ENCODE measurements around the gene TBC1D1. TPM values are rescaled to one million over a fixed set of nuclear protein-coding genes. Genes with fewer than 3 reads are reported as not detected.
A peak's percentile ranks its signal among the peaks of the same experiment; 100 is the strongest.

TBC1D1 gene
- total RNA-seq, 1 donor from 2014 or later, result 92.7 TPM

DNA sequence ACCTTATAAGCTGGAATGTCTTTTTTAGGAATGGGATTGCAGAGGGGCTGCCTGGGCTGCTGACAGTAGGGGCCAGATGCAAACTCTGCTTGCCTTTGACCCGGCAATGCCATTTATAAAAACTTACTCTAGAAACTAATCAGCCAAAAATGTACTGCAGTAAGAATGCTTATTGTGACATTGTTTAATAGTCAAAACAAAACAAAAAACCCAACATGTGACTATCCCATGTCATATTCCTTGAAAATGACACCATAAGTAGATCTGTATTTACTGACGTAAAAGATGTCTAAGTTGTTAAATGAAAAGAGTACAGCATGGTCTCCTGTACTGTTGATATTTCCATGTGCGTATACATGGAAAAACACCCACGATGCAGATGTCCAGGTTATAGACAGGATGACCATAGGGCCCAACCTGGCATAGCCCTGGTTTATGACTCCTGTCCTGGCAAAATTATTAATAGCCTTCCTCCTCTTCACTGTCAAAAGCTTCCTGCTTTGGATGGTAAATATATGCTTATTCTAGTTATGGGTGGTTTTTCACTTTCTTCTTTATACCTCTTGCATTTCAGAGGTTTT, 208.2 kb downstream of the TBC1D1 start:
- H3K27me3 Mint-ChIP-seq (ENCODE audit: low read depth), result no peaks in the 10 kb centered on the region
- H3K4me1 Mint-ChIP-seq (ENCODE audit: low read depth), result peaks cover 35% of the 10 kb centered on the region
- no peak for DNase-seq (ENCODE audit: low spot score)
- no peak overlapping the region for H3K4me3 Mint-ChIP-seq (ENCODE audit: unreplicated experiment)
- peak overlapping the region; percentile 93 for H3K27ac Mint-ChIP-seq (ENCODE audit: unreplicated experiment)
- H3K36me3 Mint-ChIP-seq (ENCODE audit: low read depth), result peaks cover 2% of the 10 kb centered on the region
- TF ChIP-seq, protein P1, sequence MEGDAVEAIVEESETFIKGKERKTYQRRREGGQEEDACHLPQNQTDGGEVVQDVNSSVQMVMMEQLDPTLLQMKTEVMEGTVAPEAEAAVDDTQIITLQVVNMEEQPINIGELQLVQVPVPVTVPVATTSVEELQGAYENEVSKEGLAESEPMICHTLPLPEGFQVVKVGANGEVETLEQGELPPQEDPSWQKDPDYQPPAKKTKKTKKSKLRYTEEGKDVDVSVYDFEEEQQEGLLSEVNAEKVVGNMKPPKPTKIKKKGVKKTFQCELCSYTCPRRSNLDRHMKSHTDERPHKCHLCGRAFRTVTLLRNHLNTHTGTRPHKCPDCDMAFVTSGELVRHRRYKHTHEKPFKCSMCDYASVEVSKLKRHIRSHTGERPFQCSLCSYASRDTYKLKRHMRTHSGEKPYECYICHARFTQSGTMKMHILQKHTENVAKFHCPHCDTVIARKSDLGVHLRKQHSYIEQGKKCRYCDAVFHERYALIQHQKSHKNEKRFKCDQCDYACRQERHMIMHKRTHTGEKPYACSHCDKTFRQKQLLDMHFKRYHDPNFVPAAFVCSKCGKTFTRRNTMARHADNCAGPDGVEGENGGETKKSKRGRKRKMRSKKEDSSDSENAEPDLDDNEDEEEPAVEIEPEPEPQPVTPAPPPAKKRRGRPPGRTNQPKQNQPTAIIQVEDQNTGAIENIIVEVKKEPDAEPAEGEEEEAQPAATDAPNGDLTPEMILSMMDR (IDR thresholded peaks at IDR 0.05), result no peak
- no peaks in the 10 kb centered on the region for H3K9me3 Mint-ChIP-seq (ENCODE audit: low read depth)

DNA sequence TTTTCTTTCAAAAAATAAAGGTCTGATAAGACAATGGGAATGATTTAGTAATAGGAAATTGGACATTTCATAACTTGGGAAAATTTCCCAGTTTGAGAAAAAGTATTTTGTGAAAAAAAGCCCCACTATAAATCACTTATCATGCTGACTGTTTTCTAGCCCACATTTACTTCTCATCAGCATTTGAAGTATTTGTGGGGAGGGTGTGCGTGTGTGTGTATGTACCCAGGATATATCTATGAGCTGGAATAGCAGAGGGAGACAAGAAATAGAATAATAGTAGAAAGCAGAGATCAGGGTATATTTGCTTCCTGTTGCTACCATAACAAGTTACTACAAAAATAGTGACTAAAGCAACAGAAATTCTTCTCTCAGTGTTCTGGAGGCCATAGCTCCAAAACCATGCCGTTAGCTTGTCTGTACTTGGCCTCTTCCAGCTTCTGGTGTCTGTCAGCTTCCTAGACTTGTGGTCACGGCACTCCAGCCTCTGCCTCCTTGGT, 209.1 kb downstream of the TBC1D1 start:
- H3K27ac Mint-ChIP-seq (ENCODE audit: unreplicated experiment), result peak overlapping the region; percentile 93
- H3K4me1 Mint-ChIP-seq (ENCODE audit: low read depth), result peaks cover 35% of the 10 kb centered on the region
- peaks cover 2% of the 10 kb centered on the region for H3K36me3 Mint-ChIP-seq (ENCODE audit: low read depth)
- TF ChIP-seq, protein P1 (IDR thresholded peaks at IDR 0.05), result no peak
- no peak for DNase-seq (ENCODE audit: low spot score)
- no peaks in the 10 kb centered on the region for H3K9me3 Mint-ChIP-seq (ENCODE audit: low read depth)
- H3K27me3 Mint-ChIP-seq (ENCODE audit: low read depth), result no peaks in the 10 kb centered on the region
- H3K4me3 Mint-ChIP-seq (ENCODE audit: unreplicated experiment), result no peak overlapping the region

DNA sequence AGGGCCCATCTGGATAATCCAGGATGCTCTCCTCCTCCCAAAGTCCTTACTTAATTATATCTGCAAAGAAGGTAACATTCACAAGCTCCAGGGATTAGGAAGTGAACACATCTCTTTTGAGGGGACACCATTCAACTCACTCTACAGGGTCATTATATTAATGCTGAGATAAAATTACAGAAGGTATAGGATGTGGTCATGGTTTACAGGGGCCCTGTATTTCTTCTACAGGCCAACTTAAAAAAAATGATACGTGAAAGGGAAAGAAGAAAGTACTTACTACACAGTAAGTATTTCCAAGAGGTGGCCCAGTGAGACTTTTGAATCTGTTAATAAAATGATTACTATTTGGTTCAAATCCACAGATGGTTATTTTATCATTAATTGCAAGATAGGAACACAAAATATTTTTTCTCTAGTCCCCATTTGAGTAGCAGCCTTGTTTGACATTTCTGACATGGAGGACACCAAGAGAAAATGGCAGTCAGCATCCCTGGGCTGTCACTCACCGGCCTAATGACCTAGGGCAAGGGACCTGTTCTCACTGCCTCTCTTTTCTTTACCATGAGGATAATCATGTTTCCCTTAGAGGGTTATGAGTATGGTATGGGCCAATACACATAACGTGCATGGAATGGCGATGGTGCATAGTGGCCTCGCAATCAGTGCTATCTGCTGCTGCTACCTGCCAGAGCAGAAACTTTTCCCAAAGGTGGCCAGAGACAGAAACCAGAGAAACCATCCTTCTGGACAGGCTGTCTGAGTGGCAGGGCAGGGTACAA, 209.8 kb downstream of the TBC1D1 start:
- Mint-ChIP-seq H3K27me3 (ENCODE audit: low read depth) (no peaks in the 10 kb centered on the region), H3K9me3 (ENCODE audit: low read depth) (no peaks in the 10 kb centered on the region), H3K4me3 (ENCODE audit: unreplicated experiment) (no peak overlapping the region), H3K27ac (ENCODE audit: unreplicated experiment) (peak overlapping the region; percentile 93), H3K36me3 (ENCODE audit: low read depth) (peaks cover 2% of the 10 kb centered on the region), H3K4me1 (ENCODE audit: low read depth) (peaks cover 37% of the 10 kb centered on the region)
- TF ChIP-seq, protein P1 (IDR thresholded peaks at IDR 0.05), result no peak
- no peak for DNase-seq (ENCODE audit: low spot score)

DNA sequence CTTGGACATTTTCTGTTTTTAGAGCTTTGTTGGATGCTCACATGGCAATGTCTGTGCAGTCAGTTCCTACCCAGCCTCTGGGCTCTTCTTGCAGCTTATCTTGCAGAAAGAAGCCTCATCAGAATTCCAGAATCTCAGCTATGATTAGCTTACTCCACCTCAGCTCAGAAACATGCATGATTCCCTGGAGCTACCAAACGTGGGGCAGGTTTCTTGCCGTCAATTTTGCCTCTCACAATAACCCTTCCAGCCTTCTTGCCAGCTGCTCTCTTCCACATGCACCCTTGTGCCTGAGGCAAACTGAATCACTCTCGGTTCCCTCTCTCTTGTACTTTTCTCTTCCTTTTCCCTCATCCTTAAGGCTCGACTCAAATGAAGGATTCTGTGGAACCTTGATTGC, 210.7 kb downstream of the TBC1D1 start:
- Mint-ChIP-seq H3K4me3 (ENCODE audit: unreplicated experiment) (no peak overlapping the region), H3K4me1 (ENCODE audit: low read depth) (peaks cover 46% of the 10 kb centered on the region), H3K27ac (ENCODE audit: unreplicated experiment) (peak overlapping the region; percentile 55), H3K27me3 (ENCODE audit: low read depth) (no peaks in the 10 kb centered on the region), H3K36me3 (ENCODE audit: low read depth) (peaks cover 4% of the 10 kb centered on the region), H3K9me3 (ENCODE audit: low read depth) (no peaks in the 10 kb centered on the region)
- DNase-seq (ENCODE audit: low spot score), result no peak
- TF ChIP-seq, protein P1 (IDR thresholded peaks at IDR 0.05), result no peak

DNA sequence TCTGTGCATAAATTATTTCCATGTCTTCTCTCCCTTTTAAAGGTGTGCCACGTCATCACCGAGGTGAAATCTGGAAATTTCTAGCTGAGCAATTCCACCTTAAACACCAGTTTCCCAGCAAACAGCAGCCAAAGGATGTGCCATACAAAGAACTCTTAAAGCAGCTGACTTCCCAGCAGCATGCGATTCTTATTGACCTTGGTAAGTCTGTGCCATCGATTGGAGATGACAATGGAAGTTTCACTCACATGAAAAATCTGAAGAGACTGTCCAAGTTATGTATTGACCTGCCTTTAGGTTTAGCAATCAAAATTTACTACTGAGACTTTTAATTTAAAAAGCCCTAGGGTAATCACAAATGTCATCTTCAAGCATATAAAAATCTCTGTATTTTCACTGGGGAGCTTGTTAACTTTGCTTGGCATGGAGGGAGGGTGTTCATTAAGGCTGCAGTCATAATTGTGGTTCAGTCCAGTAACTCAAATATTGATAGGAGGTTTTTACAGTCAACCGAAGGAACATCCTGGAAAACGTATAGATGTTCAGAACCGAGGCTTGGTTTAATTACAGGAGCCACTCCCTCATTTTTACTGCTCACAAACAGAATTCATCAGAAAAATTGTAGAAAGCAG, 212.2 kb downstream of the TBC1D1 start:
- TF ChIP-seq, protein P1 (IDR thresholded peaks at IDR 0.05), result no peak
- no peak for DNase-seq (ENCODE audit: low spot score)
- Mint-ChIP-seq H3K4me3 (ENCODE audit: unreplicated experiment) (no peak overlapping the region), H3K27me3 (ENCODE audit: low read depth) (no peaks in the 10 kb centered on the region), H3K27ac (ENCODE audit: unreplicated experiment) (no peak overlapping the region), H3K4me1 (ENCODE audit: low read depth) (peaks cover 59% of the 10 kb centered on the region), H3K9me3 (ENCODE audit: low read depth) (no peaks in the 10 kb centered on the region), H3K36me3 (ENCODE audit: low read depth) (peaks cover 11% of the 10 kb centered on the region)
